GM21360 (cell line): ENCODE measurements around the gene SHISA5.
"Not testable (repeated sequence)": the region's sequence is repeated elsewhere in the genome, so short reads cannot be mapped to it uniquely, and the experiment has no call there.

Experiments
- ATAC-seq: cut with Tn5 transposase; IDR thresholded peaks from one replicate; pipeline ENCODE4 v1.9.1; 2021; ENCODE audit warnings: mild to moderate bottlenecking, moderate library complexity; ENCODE audit not compliant: unreplicated experiment

The SHISA5 gene

DNA sequence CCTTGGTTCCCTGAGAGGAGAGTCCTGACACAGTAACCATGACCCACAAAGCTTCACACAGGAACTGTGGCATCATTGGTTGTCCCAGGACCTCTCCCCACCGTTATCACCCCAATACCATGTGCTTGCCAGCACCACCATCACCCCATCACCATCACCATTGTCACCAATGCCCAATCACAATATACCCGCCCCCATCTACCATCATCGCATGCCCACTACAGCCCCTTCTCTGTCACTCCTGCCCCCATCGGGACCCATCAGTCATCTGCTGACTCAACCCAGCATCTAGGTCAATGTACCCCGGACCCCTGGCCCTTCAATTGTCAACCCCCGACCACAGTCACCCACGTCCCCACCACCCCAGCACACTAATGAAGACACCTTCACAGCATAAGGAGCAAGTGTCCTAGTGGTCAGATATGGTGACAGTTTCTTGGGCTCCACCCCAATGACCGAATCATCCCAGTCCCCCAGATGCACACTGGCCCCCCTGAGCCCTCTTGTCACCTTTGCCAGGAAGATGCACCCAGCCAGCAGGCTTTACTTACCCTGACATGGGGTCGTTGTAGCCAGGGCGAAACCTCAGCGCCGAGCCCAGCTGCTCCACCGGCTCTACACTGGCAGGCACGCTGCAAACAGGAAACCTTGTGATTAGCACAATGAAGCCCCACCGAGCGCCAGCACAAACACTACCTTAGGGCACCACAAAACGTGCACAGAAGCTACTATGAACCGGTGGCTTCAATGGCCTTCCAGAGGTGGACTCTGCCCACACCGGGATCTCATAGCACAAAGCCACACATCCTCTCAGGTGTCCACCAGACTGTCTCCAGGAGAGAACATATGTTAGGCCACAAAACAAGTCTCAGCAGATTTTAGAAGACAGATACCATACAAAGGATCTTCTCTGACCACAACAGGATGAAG, 25.1 kb downstream of the SHISA5 start:
- ATAC-seq = no peak

DNA sequence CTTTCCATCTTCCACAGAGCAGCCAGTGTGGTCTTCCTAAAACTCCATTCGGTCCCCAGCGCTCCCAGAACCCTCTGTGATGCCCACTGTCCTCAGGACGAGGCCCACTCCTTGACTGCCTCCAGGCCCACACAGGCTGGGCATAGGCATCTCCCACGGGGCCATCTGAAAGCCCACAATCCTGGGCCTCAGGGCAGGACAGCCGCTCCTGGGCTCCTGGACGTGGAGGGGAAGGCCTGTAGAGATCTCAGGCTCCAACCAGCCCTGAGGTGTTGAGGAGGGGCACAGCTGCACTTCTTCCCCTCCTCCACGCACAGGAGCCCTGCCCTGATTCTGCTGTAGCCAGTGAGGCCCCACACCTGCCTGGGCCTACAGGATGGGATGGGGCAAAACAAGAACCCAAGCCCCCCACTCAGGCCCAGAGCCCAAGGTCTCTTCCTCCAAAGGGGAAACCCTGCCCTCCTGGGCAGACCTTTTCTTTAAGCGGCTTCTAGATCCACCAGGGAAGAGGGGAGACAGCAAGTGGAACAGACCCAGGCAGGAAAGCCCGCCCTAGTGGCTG, 25.9 kb downstream of the SHISA5 start:
- no peak for ATAC-seq

DNA sequence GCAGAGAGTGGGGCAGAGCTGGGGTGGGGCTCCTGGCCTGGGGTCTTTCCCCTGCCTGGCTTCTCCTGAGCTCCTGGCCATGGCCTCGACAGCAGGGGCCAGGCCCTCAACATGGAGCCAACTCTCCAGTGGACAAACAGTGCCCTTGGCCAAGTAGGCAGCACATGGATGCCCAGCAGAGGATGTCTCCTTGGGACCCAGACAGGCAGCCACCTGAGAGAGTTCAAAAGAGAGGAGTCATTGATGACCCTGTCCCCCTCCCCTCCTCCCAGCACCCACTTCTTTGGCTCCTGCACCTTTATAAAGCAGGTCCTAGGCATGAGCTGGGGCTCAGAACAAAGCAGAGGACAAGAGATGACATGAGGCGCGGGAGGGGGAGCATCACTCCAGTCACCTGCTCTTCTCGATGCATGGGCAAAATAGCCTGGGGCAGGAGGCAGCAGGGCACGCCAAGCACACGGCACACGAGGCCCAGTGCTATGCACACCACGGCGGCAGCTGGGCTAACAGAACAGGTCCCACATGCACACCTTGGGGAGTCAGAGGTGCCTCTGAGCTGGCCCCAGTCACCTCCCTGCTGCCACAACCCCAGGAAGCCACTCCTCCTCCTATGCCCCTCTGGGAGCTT, 27.4 kb downstream of the SHISA5 start:
- ATAC-seq = no peak

DNA sequence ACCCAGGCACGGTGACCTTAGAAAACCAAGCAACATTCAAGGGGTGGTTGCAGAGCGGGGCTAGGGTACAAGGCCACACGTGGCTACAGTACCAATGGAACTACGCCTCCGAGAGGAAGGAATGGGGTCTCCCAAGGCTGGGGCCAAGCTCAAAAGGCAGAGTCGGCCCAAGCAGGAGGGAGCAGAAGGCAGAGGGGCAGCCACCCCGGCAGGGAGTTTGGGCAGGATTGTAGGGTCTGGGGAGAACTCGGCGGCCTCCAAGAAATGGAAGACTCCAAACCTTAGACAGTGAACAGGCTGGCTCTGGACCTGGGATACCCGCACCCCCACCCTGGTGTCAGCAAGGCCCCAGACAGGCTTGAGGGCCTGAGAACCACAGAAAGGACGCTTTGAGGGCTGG, 28.8 kb downstream of the SHISA5 start:
- ATAC-seq = no peak

DNA sequence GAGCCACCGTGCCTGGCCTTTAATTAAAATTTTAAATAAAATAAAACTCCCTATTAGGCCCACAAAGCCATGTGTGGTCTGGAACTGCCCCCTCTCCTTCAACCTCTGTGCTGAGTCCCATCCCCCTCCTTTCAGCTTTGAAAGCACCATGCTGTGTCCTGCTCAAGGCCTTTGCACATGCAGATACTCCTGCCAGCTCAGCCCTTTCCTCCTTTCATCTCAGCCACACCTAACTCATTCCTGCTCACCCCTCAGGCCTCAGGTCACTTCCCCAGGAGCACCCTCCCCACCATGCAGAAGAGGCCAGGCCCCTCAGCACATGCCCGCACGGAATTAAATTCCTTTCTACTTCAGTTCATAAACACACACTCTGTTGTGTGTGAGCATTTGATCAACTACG, 29.4 kb downstream of the SHISA5 start:
- ATAC-seq = no peak

- ATAC-seq = not testable (repeated sequence)
Observed at GRCh38 chr3:48474031-48474430, 29.9 kb downstream of the SHISA5 start.

DNA sequence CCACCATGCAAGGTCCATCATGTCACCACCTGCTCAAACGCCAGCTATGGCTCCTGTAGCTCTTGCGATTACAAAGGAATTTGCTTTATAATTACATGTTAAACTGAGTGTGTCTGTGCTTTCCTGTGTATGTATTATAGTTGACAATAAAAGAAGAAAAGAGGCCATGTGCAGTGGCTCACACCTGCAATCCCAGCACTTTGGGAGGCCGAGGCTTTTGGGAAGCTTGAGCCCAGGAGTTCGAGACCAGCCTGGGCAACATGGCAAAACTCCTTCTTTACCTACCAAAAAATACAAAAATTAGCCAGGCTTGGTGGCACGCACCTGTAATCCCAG, 30.4 kb downstream of the SHISA5 start:
- no peak for ATAC-seq

GRCh38 chr3:48472923-48473616, 30.9 kb downstream of the SHISA5 start:
- ATAC-seq = peak; percentile 70

DNA sequence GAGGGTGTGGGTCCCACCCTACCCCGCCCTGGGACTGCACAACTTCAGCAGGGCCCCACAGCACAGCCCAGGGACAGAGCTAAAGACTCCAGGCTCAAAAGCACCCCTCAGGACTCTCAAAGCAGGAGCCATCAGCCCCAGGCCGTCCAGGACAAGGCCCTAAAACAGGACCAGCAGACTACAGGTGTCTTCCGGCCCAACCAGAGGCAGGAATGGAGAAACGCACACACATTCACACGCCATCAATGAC, 31.4 kb downstream of the SHISA5 start:
- no peak for ATAC-seq

GRCh38 chr3:48470286-48470685, 33.7 kb downstream of the SHISA5 start:
- ATAC-seq = no peak

DNA sequence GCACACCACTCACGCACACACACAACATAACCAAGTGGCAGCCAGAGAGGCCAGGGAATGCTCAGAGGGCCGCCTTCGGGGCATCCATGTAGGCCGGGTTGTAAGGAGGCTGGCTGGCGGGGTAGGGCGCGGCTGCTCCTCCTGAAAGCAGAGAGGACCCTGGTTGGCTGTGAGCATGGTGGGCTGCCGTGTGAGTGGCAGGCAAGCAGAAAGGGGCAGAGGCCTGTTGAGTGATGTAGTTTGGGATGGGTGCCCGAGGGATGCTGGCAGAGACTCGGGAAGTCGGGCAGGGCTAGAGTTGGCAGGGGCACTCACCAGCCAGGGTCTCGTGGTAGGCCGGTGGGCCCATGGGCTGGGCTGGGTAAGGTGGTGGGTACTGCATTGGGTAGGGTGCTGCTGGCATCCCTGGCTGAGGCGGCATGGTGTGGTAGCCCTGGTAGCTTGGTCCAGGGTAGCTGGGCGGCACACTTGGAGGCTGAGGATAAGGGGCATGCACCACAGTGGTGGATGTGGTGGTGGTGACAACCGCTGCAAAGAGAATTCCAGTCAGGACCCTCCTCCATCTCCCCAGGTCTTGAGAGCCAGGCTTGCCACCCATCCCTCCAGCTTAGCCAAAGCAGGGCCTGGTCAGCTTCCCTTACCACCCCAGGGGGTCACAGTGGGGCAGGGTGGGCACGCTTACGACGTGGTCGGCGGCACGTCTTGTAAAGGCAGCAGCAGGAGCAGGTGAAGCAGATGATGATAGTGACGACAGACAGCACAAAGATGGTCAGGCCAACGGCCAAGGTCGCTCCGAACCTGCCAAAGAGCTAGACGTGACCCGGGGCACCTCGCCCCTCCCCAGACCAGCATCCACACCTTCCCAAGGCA, 34.7 kb downstream of the SHISA5 start:
- no peak for ATAC-seq

- no peak for ATAC-seq
Observed at GRCh38 chr3:48468329-48468731, 35.6 kb downstream of the SHISA5 start.

GRCh38 chr3:48467473-48468267, 36.3 kb downstream of the SHISA5 start:
- no peak for ATAC-seq

DNA sequence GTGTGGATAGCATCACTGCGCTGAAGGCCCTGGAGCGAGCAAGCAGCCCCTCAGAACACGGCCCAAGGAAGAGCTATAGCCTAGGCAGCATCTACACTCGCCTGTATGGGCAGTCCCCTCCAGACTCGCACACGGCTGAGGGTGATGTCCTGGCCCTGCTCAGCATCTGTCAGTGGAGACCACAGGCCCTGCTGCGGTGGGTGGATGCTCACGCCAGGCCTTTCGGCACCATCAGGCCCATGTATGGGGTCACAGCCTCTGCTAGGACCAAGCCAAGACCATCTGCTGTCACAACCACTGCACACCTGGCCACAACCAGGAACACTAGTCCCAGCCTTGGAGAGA, 36.9 kb downstream of the SHISA5 start:
- no peak for ATAC-seq

DNA sequence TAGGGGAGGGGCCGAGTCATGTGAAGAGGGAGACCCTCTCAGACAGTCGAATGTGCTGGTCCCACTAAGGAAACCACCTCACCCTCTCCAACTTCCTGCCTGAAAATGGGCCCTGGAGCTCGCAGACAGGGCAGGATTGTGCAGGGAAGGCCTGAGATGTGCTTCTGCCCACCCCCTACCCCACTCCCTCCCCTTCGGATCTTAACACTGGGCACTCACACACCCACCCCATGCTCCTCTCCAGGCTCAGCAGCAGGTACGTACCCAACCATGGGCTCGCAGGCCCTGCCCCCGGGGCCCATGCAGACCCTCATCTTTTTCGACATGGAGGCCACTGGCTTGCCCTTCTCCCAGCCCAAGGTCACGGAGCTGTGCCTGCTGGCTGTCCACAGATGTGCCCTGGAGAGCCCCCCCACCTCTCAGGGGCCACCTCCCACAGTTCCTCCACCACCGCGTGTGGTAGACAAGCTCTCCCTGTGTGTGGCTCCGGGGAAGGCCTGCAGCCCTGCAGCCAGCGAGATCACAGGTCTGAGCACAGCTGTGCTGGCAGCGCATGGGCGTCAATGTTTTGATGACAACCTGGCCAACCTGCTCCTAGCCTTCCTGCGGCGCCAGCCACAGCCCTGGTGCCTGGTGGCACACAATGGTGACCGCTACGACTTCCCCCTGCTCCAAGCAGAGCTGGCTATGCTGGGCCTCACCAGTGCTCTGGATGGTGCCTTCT, 37.4 kb downstream of the SHISA5 start:
- ATAC-seq = peak; percentile 11

GRCh38 chr3:48465531-48466378, 38.2 kb downstream of the SHISA5 start:
- ATAC-seq = peak; percentile 75

GRCh38 chr3:48465237-48465530, 38.8 kb downstream of the SHISA5 start:
- no peak for ATAC-seq

DNA sequence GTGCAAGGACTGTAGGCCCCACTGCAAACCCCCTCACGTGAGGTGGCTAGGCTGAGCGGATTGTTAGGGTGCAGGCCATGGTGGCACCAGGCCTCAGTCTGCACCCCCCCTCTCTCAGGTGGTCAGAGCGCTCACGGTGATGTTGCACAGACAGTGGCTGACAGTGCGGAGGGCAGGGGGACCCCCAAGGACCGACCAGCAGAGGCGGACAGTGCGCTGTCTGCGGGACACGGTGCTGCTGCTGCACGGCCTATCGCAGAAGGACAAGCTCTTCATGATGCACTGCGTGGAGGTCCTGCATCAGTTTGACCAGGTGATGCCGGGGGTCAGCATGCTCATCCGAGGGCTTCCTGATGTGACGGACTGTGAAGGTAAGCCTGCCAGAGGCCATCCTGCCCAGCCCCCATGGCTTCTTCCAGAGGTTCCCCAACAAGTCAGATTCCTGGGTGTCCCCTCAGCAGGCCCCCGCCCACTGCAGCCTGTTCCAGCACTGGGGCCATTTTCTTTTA, 39.2 kb downstream of the SHISA5 start:
- no peak for ATAC-seq

DNA sequence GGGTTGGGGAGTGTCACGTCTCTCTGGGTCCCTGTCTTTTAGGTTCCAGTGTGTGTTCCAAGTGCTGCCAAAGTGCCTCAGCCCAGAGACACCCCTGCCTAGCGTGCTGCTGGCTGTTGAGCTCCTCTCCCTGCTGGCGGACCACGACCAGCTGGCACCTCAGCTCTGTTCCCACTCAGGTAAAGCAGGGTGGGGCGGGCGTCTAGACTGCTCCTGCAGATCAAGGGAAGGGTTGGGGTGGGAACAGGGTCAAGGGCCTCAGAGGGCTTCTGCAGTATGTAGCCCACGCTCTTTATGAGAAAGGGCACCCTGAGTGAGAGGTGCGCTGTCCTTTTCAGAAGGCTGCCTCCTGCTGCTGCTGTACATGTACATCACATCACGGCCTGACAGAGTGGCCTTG, 40.3 kb downstream of the SHISA5 start:
- no peak for ATAC-seq
